GM12891 (cell line): ENCODE measurements around the gene CNTNAP5.

Experiments
- PAX5 ChIP-seq: IDR thresholded peaks from 2 replicates; pipeline ENCODE4 v1.6.1; 2011; ENCODE audit warnings: low read length, moderate library complexity, mild to moderate bottlenecking; ENCODE audit not compliant: insufficient read depth, severe bottlenecking
- POLR2A ChIP-seq: IDR thresholded peaks from 2 replicates; pipeline ENCODE4 v1.6.1; 2011; ENCODE audit warnings: low read depth, low read length, control low read depth
- POLR2AphosphoS5 ChIP-seq: IDR thresholded peaks from 2 replicates; pipeline ENCODE4 v1.6.1; 2011; ENCODE audit warnings: low read depth, low read length, control low read depth
- POU2F2 ChIP-seq: IDR thresholded peaks from 2 replicates; pipeline ENCODE4 v1.6.1; 2011; ENCODE audit warnings: low read depth, mild to moderate bottlenecking, control low read depth, low read length, moderate library complexity

- TF ChIP-seq POLR2A = no peak
- TF ChIP-seq POLR2AphosphoS5 = no peak
- TF ChIP-seq POU2F2 = no peak
- no peak for TF ChIP-seq PAX5
Observed at GRCh38 chr2:124683536-124684428, 658.7 kb downstream of the CNTNAP5 start.
